ENCODE measurements around the gene ST8SIA1.

DNA sequence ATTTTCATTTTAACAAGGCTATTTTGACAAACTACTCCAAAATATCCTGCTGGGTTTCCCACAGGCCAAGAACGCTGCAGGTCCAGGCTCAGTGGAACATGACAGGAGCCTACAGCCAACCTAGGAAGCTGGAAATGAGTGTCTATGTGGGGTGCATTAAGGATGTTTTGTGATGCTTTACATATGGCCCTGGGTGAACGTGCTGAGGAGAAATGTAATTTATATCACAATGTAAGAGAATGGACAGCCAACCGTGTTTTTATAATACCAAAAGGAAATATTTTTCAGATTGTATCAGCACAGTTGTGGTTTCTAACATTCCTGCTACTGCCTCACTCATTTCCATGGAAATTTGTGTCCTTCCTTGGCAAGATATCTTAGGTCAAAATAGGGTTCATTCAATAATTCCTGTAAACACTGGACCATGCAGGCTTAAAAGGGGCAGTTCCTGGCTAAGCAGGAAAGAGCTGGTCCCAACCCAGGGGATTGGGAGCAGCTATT lies 51.5 kb downstream of the ST8SIA1 start:
- TF ChIP-seq, protein P1, sequence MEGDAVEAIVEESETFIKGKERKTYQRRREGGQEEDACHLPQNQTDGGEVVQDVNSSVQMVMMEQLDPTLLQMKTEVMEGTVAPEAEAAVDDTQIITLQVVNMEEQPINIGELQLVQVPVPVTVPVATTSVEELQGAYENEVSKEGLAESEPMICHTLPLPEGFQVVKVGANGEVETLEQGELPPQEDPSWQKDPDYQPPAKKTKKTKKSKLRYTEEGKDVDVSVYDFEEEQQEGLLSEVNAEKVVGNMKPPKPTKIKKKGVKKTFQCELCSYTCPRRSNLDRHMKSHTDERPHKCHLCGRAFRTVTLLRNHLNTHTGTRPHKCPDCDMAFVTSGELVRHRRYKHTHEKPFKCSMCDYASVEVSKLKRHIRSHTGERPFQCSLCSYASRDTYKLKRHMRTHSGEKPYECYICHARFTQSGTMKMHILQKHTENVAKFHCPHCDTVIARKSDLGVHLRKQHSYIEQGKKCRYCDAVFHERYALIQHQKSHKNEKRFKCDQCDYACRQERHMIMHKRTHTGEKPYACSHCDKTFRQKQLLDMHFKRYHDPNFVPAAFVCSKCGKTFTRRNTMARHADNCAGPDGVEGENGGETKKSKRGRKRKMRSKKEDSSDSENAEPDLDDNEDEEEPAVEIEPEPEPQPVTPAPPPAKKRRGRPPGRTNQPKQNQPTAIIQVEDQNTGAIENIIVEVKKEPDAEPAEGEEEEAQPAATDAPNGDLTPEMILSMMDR (IDR thresholded peaks at IDR 0.05), result no peak
- TF ChIP-seq POLR2A (IDR thresholded peaks at IDR 0.05), result no peak

Data from suprapubic skin (tissue), 3 donors.